K562 (cell line): ENCODE measurements around the gene ZNF516.

Source experiments
- ELF4 ChIP-seq: fragments of 450-650 bp; formaldehyde crosslinking; IDR thresholded peaks from 2 replicates; pipeline ENCODE4 v1.4.0; 2022; ENCODE audit warnings: missing genetic modification characterization
- ETS2 ChIP-seq: IDR thresholded peaks from 2 replicates; pipeline ENCODE4 v1.6.1; 2016; ENCODE audit warnings: borderline replicate concordance, missing genetic modification characterization, mild to moderate bottlenecking, moderate library complexity, missing compliant biosample characterization; ENCODE audit not compliant: poor library complexity, severe bottlenecking
- GATAD2B ChIP-seq: fragments of 450-650 bp; IDR thresholded peaks from 2 replicates; pipeline ENCODE4 v1.6.1; 2017; ENCODE audit warnings: mild to moderate bottlenecking, borderline replicate concordance
- JUNB ChIP-seq: fragments of 450-650 bp; formaldehyde crosslinking; conservative IDR thresholded peaks from 2 replicates; pipeline ENCODE4 v1.4.0; 2020; ENCODE audit warnings: mild to moderate bottlenecking
- MIER1 ChIP-seq: fragments of 450-650 bp; IDR thresholded peaks from 2 replicates; pipeline ENCODE4 v1.6.1; 2016; ENCODE audit warnings: antibody characterized with exemption, mild to moderate bottlenecking, low read depth
- MTA3 ChIP-seq: fragments of 450-650 bp; formaldehyde crosslinking; IDR thresholded peaks from 2 replicates; pipeline ENCODE4 v1.6.1; 2017; ENCODE audit warnings: mild to moderate bottlenecking, borderline replicate concordance
- NFRKB ChIP-seq: fragments of 450-650 bp; IDR thresholded peaks from 2 replicates; pipeline ENCODE4 v1.6.1; 2016; ENCODE audit warnings: low read depth
- RCOR1 ChIP-seq, 2 experiments: IDR thresholded peaks; 2 replicates each; pipeline ENCODE4 v1.6.1; 2012; ENCODE audit warnings: low read depth in 2 of 2, low read length in 2 of 2, borderline replicate concordance in 1 of 2, improper control_type of control experiment in 1 of 2
- SMAD3 ChIP-seq: fragments of 450-650 bp; formaldehyde crosslinking; conservative IDR thresholded peaks from 2 replicates; pipeline ENCODE4 v1.4.0; 2020; ENCODE audit warnings: mild to moderate bottlenecking
- ZNF165 ChIP-seq: fragments of 250-450 bp; sonication (Bioruptor Pico); IDR thresholded peaks from 2 replicates; pipeline ENCODE4 v1.4.0; 2020; ENCODE audit warnings: borderline replicate concordance
- TF ChIP-seq, protein P1 (sequence below): fragments of 150-350 bp; IDR thresholded peaks from 2 replicates; pipeline ENCODE4 v1.6.1; 2014; ENCODE audit warnings: low read depth, mild to moderate bottlenecking, low read length, borderline replicate concordance
- TF ChIP-seq, protein P2 (sequence below), 3 experiments: IDR thresholded peaks in 2 of 3; conservative IDR thresholded peaks in 1 of 3; 2 replicates each; pipeline ENCODE4 v1.5.1; 2011 to 2012; ENCODE audit warnings: low read length in 3 of 3, mild to moderate bottlenecking in 3 of 3, control low read depth in 2 of 3, improper control_type of control experiment in 1 of 3, inconsistent platforms in 1 of 3, low read depth in 1 of 3, mixed read lengths in 1 of 3, moderate library complexity in 1 of 3; ENCODE audit not compliant: insufficient read depth in 2 of 3
- TF ChIP-seq, protein P3 (sequence below): fragments of 450-650 bp; IDR thresholded peaks from 2 replicates; pipeline ENCODE4 v1.7.1; 2018; ENCODE audit warnings: mild to moderate bottlenecking, low read depth; ENCODE audit not compliant: partially characterized antibody

DNA sequence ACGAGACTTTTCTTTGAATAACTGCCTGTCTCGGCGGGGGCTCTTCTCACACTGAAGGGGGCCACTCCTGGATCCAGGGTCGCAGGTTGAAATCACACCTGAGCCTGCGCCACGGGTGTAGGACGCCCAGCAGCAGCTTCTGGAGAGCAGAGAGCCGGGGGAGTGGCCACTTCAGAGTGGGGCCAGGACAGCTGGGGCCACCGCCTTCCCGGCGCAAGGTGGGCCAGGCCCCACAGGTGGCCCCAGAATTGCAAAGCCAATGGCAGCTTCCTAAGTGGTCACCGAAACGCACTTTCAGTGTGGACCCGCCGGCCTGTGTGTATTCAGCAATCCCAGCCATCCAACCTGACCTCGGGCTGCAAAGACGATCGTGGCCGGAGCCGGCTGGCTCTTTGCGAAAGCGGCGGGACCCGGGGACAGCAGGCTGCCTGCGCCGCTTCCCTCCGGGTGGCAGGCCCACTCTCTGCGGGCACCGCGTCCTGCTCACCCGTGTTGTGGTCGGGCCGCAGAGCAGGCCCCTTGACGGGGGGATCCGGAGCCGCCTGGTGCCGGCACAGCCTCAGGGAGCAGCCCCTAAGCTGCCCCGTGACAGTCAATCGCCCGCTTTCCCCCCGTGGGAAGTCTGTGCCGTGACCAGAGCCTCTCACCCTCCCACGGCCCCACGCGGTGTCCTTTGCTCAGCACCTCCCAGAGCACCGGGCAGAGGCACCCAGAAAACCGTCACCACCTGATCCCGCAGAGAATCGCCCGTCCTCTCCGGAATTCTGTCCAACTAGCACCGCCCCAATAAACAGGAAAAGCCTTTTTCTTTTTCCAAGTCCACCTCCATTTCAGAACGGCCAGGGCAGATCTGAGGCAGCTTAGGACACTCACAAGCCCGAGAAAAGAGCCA, 144.7 kb downstream of the ZNF516 start:
- TF ChIP-seq SMAD3 (CRISPR knock-in tag), result no peak
- TF ChIP-seq, protein P1, sequence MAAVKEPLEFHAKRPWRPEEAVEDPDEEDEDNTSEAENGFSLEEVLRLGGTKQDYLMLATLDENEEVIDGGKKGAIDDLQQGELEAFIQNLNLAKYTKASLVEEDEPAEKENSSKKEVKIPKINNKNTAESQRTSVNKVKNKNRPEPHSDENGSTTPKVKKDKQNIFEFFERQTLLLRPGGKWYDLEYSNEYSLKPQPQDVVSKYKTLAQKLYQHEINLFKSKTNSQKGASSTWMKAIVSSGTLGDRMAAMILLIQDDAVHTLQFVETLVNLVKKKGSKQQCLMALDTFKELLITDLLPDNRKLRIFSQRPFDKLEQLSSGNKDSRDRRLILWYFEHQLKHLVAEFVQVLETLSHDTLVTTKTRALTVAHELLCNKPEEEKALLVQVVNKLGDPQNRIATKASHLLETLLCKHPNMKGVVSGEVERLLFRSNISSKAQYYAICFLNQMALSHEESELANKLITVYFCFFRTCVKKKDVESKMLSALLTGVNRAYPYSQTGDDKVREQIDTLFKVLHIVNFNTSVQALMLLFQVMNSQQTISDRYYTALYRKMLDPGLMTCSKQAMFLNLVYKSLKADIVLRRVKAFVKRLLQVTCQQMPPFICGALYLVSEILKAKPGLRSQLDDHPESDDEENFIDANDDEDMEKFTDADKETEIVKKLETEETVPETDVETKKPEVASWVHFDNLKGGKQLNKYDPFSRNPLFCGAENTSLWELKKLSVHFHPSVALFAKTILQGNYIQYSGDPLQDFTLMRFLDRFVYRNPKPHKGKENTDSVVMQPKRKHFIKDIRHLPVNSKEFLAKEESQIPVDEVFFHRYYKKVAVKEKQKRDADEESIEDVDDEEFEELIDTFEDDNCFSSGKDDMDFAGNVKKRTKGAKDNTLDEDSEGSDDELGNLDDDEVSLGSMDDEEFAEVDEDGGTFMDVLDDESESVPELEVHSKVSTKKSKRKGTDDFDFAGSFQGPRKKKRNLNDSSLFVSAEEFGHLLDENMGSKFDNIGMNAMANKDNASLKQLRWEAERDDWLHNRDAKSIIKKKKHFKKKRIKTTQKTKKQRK, result no peak
- TF ChIP-seq GATAD2B, result no peak
- TF ChIP-seq, protein P2, sequence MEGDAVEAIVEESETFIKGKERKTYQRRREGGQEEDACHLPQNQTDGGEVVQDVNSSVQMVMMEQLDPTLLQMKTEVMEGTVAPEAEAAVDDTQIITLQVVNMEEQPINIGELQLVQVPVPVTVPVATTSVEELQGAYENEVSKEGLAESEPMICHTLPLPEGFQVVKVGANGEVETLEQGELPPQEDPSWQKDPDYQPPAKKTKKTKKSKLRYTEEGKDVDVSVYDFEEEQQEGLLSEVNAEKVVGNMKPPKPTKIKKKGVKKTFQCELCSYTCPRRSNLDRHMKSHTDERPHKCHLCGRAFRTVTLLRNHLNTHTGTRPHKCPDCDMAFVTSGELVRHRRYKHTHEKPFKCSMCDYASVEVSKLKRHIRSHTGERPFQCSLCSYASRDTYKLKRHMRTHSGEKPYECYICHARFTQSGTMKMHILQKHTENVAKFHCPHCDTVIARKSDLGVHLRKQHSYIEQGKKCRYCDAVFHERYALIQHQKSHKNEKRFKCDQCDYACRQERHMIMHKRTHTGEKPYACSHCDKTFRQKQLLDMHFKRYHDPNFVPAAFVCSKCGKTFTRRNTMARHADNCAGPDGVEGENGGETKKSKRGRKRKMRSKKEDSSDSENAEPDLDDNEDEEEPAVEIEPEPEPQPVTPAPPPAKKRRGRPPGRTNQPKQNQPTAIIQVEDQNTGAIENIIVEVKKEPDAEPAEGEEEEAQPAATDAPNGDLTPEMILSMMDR (IDR thresholded peaks at IDR 0.05 in 2 of 3, conservative IDR thresholded peaks at IDR 0.05 in 1 of 3; ENCODE audit: insufficient read depth in 2 of 3, low read depth in 1 of 3, low read length in 3 of 3), result no peak
- TF ChIP-seq, protein P3, sequence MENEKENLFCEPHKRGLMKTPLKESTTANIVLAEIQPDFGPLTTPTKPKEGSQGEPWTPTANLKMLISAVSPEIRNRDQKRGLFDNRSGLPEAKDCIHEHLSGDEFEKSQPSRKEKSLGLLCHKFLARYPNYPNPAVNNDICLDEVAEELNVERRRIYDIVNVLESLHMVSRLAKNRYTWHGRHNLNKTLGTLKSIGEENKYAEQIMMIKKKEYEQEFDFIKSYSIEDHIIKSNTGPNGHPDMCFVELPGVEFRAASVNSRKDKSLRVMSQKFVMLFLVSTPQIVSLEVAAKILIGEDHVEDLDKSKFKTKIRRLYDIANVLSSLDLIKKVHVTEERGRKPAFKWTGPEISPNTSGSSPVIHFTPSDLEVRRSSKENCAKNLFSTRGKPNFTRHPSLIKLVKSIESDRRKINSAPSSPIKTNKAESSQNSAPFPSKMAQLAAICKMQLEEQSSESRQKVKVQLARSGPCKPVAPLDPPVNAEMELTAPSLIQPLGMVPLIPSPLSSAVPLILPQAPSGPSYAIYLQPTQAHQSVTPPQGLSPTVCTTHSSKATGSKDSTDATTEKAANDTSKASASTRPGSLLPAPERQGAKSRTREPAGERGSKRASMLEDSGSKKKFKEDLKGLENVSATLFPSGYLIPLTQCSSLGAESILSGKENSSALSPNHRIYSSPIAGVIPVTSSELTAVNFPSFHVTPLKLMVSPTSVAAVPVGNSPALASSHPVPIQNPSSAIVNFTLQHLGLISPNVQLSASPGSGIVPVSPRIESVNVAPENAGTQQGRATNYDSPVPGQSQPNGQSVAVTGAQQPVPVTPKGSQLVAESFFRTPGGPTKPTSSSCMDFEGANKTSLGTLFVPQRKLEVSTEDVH, result no peak
- TF ChIP-seq MIER1, result no peak
- no peak for TF ChIP-seq ZNF165 (CRISPR knock-in tag)
- TF ChIP-seq MTA3, result no peak
- TF ChIP-seq ELF4 (CRISPR knock-in tag), result no peak
- no peak for TF ChIP-seq ETS2 (tag)
- no peak for TF ChIP-seq RCOR1 (IDR thresholded peaks at IDR 0.05; ENCODE audit: borderline replicate concordance in 1 of 2, low read depth in 2 of 2, low read length in 2 of 2)
- no peak for TF ChIP-seq NFRKB
- TF ChIP-seq JUNB (CRISPR knock-in tag), result no peak
